Dermis microvascular lymphatic vessel endothelial cell (primary cell): Measurements from ENCODE around the gene C2orf69. TPM values are rescaled to one million over a fixed set of nuclear protein-coding genes. Genes with fewer than 3 reads are reported as not detected.
A peak's percentile ranks its signal among the peaks of the same experiment; 100 is the strongest.

Experiments
- DNase-seq, 2 donors: peaks; one replicate each; pipeline versions ENCODE4 v3.0.0 to v3.0.0-alpha.2; 2010; ENCODE audit warnings: low read depth in 2 of 2
- total RNA-seq: library from RNA; depleted of rRNA; stranded (reverse); fragments of >200 nt; gene quantifications from 2 replicates; pipeline ENCODE4 v1.2.1, GENCODE V29; 2014

C2orf69 gene
- total RNA-seq, 1 donor from 2014 or later, result 9.2 TPM

DNA sequence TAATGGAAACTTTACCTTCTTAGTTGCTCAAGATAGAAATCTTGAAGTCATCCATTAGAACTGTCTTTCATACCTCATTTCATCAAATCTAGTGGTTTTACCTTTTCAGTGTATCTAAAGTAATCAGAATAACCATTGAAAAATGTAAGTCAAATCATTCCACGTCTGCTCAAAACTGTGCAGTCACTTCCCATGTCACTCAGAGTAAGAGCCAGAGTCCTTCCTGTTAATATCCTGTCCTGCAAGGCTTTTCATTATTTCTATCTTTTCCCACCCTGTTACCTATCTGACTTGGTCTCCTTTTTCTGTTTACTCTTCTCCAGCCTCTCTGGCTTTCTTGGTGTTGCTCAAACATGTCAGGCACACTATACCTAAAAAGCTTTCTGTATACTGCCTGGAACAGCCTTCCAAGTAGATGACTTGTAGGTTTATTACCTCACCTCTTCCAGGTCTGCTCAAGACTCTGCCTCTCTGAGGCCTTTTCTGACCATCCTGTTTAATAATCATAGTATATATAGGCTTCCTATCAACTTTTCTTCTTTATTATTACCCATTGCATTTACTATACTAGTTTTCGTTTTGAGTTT, 3.4 kb downstream of the C2orf69 start:
- peak in 1 of 2 donors; percentile 28 for DNase-seq

DNA sequence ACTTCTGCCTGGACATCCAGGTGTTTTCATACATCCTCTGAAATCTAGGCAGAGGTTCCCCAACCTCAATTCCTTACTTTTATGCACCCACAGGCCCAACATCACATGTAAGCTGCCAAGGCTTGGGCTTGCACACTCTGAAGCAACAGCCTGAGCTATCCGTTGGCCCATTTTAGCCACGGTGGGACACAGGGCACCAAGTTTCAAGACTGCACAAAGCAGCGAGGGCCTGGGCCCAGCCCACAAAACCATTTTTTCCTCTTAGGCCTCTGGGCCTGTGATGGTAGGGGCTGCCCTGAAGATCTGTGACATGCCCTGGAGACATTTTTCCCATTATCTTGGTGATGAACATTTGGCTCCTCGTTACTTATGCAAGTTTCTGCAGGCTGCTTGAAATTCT, 5.9 kb downstream of the C2orf69 start:
- no peak for DNase-seq

DNA sequence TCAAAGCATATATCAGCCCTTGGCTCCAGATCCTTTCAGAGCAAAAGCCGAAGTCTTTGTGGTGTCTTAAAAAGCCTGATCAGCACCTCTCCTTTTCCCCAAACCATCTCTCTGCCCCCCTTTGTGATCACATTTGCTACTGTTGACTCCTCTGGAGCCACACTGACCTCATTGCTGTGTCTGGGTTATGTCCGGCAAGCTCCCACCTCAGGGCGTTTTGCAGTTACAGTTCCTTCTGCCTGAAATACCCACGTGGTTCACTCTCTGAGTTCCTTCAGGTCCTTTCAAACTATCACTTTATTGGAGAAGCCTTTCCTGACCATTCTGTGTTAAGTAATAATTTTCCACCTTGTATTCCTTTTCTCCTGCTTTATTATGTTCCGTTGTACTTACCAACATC, 11.8 kb downstream of the C2orf69 start:
- no peak for DNase-seq

DNA sequence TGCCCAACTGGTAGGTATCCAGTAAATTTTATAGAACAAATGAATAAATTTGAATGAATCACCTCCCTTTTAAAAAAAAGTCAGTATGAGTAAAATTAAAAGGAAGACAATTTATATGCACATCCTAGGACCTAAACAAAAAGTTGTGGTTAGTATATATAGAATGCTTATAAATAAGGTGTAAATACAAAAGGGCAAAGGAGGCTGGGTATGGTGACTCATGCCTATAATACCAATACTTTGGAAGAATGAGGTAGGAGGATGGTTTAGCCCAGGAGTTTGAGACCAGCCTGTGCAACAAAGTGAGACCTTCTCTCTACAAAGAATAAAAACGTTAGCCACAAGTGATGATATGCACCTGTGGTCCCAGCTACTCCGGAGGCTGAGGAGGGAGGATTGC, 12.8 kb downstream of the C2orf69 start:
- DNase-seq, result no peak

DNA sequence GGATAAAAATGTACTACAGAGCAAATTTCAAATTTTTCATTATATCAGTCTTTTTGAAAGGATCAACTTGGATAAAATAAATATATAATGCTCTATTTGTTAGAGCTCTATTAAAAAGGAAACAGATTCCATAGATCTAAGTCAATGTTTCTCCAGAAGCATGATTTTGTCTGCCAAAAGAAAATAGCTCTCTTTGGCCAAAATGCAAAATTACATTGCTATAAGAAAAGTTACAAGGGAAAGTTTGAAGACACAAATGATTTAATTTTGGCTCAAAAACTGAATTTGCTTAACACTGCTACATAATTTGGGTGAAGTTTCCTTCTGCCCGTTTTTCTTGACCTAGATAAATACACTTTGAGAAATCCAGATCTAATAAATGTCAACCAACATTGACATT, 15.7 kb downstream of the C2orf69 start:
- DNase-seq, result no peak

DNA sequence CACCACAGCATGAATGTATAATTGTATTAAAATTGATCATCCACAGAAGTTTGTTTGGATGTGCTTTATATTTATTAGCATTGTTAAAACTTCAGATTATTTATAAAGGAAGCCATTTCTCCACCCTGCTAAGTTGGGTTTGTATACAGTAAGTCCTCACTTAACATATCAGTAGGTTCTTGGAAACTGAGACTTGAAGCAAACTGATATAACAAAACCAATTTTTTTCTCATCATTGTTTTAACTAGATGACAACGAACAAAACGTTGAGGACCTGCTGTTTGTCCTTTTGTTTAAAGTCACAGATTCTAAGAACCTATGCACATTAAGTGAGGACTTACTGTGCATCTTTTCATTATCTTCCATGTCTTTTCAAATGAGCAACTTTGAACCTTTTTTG, 17.1 kb downstream of the C2orf69 start:
- DNase-seq, result no peak

DNA sequence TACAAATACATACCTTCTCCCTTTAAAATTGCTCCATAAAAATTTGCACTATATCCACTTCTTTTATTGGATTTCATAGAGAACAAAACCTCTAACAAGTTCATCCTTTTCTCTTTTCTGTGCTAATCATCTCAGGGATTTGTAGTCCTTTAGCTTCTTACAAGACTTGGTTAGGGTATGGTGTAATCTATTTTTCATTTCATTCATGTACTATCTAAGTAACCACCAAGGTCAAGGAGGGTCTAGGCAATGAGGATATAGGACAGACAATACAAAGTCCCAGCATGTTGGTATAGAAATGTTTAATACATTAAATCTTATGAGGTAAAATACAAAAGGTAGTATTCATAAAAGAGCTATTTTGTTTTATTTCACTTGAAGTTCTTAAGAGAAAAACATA, 17.5 kb downstream of the C2orf69 start:
- no peak for DNase-seq

DNA sequence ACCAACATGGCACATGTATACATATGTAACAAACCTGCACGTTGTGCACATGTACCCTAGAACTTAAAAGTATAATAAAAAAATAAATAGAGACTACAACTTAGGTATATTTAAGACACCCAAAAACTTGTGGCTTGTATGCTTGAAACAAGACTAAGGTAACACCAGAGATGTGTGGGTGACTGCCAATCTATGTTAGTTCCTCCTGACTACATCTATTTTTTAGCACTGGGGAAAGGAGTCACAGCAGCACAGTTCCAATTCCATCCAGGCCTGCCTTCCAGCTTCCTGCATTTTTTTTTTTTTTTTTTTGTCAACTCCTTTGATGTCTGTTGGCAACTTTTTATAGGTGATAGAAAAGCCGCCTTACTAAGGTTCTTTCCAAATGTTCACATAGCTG, 18.2 kb downstream of the C2orf69 start:
- no peak for DNase-seq

DNA sequence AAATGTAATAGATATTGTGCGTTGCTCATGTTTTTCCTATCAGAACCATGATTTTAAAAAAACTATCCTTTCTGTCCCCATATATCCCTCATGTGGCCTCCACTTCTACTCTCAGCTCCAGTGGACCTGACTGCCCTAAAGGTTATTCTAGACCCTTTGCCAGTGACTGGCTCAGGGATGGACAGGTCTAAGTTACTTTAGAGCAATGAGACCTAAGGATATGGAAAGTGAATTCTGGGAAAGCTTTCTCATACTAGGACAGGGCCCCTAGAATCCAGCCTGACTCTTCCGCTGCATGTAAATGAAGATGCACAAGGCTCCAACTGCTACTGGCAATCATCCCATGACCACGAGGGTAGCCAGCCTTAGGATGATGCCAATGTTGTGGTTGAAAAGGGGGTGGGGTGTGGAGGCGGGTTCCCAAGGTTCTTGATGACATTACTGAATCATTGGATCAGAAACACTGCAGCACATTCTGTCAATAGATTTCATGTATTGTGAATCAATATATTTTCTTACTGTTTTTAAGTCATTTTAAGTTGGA, 21.3 kb downstream of the C2orf69 start:
- no peak for DNase-seq

DNA sequence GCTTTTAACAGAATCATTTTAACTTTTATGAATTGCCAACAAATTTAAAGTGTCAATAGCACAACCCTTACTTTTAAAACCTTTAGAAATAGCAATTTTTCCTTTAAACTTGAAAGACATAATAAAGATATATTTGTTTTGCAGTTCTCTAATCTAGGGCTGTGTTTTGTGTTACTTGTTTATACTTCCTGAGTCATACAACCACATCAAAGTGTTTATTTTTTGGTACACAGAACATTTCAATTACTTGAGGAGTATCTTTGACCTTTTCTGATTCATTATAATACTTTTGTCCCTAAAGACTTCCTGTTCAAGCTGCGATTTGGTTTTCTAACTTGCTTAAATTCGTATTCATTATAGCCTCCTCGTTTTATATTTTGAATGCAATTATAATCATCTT, 22.4 kb downstream of the C2orf69 start:
- no peak for DNase-seq

DNA sequence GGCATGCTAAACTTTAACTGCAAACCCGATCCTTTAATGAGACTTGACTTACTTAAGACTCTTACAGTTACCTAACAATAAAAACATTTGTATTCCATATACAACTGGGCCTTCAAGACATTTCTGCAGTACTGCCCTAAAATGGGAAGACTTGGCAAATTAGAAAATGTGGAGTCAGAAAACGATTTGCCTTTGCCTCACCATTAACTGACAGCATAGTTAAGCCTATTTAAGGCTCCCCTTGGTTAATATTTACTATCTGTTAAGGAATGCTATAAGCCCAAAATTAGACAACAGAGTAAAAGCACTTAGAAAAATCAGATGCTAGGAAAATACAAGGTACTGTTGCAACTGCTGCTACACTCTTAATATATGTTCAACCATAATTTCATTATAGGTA, 25.5 kb downstream of the C2orf69 start:
- DNase-seq, result no peak

DNA sequence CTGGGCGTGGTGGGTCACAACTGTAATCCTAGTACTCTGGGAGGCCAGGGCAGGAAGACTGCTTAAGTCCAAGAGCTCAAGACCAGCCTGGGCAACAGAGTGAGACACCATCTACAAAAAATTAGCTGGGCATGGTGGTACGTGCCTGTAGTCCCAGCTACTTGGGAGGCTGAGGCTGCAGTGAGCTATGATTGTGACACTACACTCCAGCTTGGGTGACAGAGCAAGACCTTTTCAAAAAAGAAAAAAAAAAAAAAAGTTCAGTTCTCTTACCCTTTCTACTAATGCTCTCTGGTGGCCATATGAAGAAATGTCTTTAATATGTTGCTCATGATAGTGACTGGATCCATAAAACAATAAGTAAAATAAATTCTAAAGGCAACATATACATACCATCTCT, 29.3 kb downstream of the C2orf69 start:
- DNase-seq, result peak; percentile 10 to 21

DNA sequence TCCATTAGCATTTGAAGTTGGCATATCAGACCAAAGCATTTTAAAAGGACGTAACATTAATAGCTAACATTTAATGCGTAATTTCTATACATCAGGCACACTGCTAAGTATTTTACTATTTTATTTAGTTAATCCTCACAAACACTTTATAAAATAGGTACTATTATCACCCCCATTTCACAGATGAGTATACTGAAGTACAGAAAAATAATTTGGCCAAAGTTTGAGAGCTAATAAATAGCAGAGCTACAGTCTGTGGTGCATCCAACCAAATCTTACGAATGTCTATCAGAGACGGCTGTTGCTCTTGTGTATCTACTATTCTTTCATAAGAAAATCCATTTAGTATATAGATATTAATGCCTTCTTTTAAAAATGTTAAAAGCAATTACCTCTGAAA, 32.3 kb downstream of the C2orf69 start:
- DNase-seq, result no peak

DNA sequence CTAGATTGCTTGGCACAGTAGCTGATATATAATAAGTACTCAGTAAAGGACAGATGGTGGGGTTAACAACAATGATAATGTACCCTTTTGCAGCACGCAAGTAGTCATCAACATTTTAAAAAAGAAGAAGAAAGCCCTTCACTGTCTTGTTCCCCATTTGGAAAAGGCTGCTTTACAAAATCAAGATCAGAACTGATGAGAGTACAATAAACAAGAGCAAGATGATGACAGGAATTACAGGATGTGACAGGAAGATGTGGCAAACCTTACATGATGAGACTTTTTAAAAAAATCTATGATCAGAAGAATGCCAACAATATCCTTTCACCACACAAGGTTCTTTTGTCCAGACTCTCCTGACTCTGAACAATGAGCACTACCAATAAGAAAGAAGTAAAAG, 35.1 kb downstream of the C2orf69 start:
- DNase-seq, result no peak

DNA sequence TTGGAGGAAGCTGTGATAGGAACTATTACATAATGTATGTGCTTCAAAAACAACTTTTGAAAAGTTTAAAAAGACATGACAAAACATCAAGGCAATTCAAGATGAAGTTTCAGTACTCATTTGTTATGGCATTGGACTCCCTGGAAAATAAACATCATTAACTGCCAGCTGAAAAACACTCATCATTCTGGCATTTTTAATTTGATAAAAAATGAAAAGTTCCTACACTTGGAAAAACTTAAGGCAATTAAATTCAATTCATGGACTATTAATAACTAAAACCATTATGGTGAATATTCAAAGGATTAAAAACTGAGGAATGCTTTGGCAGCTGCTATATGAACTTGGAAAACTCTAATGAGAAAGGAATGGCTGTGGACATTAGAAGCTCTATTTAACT, 35.7 kb downstream of the C2orf69 start:
- no peak for DNase-seq

DNA sequence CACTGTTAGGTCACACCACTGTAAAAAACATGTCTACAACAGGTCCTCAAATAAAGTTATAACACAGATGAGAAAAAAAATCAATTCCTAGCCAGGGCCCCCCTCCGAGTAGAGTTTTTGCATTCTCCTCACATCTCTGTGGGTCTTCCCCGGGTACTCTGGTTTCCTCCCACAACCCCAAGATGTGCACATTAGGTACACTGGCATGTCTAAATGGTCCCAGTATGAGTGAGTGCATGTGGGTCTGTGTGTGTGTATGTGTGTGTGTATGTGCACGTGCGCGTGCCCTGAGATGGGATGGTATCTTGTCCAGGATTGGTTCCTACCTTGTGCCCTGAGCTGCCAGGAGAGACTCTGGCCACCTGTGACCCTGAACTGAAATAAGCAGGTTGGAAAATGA, 39.3 kb downstream of the C2orf69 start:
- no peak for DNase-seq

DNA sequence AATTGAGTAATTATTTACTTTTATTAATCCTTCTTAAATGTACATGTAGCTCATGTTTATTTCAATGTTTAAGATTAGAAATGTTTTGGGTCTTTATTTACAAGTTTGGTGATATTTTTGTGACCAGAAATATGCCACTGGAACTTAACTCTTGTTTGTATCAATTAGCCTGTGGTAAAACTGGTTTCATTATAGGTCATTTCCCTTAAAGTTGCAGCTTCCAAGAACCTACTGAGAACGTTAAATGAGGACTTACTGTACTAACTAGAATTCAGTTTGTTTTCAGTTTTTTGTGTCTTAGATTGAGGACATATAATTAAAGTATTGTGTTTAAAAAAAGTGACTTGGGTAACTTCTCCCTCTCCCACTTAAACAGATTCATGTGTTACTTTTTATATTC, 39.9 kb downstream of the C2orf69 start:
- DNase-seq, result no peak

DNA sequence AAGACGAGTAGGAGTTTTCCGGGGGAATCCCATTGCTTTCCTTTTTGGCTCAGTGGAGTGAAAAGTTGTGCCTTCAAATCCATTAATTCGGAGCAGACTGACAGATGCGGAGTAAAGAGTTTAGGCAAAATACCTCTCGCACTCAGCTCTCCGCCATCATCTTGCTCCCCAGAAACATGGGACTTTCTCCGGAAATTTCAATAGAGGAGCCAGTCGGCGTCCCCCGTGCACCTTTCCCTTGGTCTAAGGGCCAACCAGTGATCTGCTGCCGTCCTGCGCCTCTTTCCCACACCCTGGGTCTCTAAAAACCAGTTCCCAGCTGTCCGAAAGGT, 43.9 kb downstream of the C2orf69 start:
- peak; percentile 7 to 66 for DNase-seq

DNA sequence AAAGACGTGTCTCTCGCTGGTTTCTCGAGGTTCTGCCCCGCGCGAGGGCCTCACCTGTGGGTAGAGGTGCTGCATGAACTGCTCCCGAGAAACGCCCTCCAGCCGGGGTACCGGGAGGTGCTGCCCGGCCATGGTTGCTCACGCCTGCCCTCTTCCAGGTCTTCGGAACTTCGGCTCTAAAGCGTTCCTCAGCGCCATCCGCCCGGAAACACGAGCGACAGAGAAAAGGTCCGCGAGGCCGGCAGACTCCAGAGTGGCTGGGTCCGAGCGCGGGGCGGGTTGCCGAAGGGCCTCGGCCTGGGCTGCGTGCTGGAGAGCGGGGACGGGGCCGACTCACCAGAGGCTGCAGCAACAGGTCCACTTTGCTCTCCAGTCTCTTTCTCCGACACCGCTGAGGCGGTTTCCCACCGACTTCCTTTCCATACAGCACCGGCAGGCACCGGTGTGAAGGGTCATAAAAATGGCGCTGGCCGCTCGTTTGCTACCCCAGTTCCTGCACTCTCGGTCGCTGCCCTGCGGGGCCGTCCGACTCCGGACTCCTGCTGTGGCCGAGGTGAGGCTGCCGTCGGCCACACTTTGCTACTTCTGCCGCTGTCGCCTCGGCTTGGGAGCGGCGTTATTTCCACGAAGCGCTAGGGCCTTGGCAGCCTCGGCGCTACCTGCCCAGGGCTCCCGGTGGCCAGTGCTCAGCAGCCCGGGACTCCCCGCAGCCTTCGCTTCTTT, 44.4 kb downstream of the C2orf69 start, which contains the start of the genes MAIP1 and TYW5:
Gene MAIP1 (plus strand): TSS at position 244 of the 723 bp plus-strand sequence. CDS start 217 bp downstream, at position 461.
Gene TYW5 (minus strand): TSS at position 153 of the 723 bp plus-strand sequence. CDS start 21 bp downstream, at position 132.
- DNase-seq, result peak; percentile 61 to 81

DNA sequence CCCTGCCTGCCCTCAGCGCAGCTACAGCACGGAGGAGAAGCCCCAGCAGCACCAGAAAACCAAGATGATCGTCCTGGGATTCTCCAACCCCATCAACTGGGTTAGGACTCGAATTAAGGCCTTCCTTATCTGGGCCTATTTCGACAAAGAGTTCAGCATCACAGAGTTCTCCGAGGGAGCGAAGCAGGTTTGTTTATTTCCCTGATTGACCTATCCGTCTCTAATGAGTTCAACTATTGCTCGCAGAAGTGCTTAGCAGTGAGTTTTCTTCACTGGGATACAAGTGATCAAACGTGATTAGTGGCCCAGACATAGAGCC, 44.9 kb downstream of the C2orf69 start:
- DNase-seq, result peak in 1 of 2 donors; percentile 14

DNA sequence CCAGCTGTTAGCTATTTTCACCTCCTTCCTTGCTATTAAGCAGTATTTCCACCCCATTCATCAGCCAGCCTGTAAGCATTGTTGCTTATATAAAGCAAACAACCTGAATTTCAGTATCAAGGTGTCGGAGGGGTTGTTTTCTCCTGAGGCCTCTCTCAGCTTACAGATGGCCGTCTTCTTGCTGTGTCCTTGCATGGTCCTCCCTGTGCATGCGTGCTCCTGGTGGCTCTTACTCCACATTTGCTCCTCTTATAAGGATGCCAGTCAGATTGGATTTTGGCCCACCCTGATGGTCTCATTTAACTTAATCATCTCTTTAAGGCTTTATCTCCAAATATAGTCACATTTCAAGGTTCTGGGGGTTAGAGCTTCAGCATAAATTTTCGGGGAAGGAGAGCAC, 46.9 kb downstream of the C2orf69 start:
- no peak for DNase-seq

DNA sequence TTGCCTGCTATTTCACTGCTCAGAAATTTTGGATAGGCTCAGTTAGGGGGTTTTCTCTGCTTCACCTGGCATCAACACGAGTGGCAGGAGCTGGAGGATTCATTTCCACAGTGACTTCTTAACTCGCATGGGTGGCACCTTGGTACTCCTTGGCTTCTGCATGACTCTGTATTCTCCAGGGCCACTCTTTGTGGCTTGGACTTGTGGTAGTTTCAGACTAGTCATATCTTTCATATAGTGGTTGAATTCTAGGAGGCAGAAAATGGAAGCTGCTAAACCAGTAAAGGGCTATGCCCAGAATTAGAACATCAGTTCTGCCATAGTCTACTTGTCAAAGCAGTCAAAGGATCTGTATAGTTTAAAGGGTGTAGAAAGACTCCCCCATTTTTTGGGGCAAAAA, 51.1 kb downstream of the C2orf69 start:
- DNase-seq, result no peak

DNA sequence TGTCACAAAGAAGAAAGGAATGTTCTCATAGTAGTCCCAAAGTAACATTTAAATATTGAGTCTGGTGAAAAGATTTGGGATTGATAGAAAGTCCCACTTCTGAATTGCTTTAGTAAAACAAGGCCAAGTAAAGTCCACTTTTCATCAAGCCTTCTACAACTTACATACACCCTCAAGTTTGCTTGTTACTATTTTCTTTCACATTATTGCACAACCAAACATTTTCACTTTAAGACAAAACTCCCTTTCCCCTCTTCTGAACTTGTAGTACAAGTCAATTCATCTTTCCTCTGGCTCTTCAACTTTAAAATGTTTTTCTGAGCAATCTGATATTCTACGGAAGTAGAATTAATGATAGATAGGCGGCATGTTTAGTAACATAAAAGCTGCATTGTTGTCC, 55.3 kb downstream of the C2orf69 start:
- no peak for DNase-seq
